GM13977 (cell line): ENCODE measurements around the gene DIPK1B.

Source experiments
- DNase-seq: peaks from one replicate; pipeline ENCODE4 v3.0.0; 2012; ENCODE audit warnings: low spot score
- in situ Hi-C: fragments of 300-500 bp; cut with MboI; formaldehyde crosslinking; loops from one replicate; pipeline ENCODE4 v1.12.0; 2022; ENCODE audit warnings: low sequenced_read_pairs, low pct_unique_long_range_greater_than_20kb, mixed read lengths, inconsistent platforms; ENCODE audit not compliant: unreplicated experiment
- TF ChIP-seq, protein P1 (sequence below): IDR thresholded peaks from 2 replicates; pipeline ENCODE4 v1.5.1; 2012; ENCODE audit warnings: mild to moderate bottlenecking, control low read depth; ENCODE audit not compliant: insufficient read depth; ENCODE audit errors: extremely low read depth, missing control alignments

The DIPK1B gene

DNA sequence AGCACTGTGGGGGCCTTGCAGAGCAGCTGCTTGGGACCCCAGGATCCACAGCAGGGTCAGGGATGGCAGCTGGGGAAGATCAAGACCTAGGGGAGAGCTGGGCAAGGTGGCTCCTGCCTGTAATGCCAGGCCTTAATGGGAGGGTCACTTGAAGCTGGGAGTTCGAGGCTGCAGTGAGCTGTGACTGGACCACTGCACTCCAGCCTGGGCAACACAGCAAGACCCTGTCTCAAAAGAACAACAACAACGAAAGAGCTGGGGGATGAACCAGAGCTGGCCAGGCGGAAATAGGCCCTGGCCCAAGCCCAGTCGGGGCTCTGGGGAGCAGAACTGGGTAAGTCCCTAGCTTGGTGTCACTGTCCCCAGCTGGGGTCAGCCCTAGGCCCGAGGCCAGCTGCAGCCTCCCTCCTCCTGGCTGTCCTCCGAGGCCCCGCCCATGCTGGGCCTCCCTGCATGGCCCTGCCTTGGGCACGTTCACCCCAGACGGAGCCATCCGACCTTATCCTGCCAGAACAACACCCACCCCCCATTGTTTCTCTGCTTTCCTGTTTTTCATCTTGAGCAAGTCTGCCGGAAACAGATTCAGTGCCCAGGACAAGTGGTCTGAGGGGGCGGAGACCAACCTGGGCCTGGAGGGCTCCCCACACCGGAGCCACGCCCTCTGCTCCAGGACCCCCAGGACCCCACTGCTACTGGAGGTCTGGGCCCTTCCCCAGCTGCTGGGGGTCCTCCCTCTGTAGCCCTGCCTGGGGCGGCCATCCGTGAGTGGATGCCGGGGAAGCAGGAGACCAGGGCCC lies 1.9 kb downstream of the DIPK1B start:
- in situ Hi-C loops, result no loop called here
- no peak for DNase-seq
- TF ChIP-seq, protein P1, sequence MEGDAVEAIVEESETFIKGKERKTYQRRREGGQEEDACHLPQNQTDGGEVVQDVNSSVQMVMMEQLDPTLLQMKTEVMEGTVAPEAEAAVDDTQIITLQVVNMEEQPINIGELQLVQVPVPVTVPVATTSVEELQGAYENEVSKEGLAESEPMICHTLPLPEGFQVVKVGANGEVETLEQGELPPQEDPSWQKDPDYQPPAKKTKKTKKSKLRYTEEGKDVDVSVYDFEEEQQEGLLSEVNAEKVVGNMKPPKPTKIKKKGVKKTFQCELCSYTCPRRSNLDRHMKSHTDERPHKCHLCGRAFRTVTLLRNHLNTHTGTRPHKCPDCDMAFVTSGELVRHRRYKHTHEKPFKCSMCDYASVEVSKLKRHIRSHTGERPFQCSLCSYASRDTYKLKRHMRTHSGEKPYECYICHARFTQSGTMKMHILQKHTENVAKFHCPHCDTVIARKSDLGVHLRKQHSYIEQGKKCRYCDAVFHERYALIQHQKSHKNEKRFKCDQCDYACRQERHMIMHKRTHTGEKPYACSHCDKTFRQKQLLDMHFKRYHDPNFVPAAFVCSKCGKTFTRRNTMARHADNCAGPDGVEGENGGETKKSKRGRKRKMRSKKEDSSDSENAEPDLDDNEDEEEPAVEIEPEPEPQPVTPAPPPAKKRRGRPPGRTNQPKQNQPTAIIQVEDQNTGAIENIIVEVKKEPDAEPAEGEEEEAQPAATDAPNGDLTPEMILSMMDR, result no peak

DNA sequence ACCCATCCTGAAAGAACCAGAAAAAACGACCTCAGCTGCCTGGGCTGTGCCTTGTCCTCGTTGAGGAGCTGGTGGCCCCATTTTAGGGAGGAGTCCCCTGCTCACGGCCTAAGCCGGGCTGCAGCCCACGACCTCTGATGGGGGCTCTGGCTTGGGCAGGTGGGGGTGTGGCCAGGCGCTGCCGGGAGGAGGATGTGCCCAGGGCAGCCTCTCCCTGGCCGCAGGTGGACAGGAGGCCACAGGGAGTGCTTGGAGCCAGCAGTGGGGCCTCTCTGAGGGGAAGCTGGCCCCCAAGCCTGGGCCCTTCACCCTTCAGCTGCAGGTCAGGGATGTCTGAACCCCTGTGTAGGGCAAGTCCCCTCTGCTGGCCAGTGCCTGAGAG lies 2.5 kb downstream of the DIPK1B start:
- no peak for DNase-seq
- TF ChIP-seq, protein P1, result no peak
- in situ Hi-C loops, result no loop called here

DNA sequence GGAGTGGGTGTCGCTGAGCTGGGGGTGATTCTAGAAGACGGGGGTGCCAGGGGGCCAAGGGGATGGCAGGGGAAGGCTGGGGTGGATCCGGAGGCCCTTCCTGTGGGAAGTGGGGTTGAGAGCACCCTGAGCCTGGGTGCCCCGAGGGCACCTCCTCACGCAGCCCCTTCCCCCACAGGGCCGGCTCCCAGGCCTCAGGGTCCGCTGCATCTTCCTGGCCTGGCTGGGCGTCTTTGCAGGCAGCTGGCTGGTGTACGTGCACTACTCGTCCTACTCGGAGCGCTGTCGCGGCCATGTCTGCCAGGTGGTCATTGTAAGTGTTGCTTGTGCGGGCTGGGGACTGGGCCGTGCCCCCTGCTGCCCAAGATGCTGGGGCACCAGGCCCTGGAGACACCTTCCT lies 5.0 kb downstream of the DIPK1B start:
- DNase-seq, result no peak
- in situ Hi-C loops, result no loop called here
- TF ChIP-seq, protein P1, result no peak

DNA sequence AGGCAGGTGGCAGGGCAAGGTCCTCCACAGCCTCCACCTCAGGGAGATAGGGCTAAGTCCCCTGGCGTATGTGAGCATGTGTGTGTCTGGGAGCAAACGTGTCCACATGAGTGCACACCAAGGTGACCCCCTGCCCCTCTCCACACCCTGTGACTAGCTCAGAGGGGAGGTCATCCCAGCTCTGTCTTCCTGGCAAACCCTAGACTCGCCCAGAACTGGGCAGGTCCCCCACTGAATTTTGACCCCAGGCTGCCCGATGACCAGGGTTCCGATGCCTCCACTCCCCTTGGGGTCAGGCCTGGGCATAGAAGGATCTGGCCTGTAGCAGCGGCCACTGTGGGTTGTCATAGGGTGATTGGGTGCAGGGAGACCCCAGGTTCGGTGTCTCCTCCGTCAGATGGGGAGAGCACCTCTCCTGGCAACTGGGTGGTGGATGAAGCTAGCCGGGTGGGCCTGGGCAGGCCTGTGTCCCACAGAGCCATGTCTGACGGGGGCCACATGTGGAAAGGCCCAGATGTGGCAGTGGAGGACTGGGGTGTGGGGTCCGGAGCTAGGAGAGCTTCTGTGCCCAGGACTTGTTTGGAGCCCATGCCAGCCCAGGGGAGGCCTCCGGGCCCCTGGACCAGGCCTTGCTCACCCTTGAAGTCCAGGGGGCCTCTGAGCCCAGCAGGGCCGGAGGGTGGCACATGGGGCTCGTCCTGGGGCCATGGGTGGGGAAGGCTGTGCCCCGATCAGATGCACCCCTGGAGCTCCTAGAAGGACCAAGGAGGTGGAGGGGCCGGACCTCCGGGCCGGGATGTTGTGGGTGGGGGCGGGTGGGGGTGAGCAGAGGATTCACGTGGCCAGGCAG lies 6.2 kb downstream of the DIPK1B start:
- TF ChIP-seq, protein P1, result no peak
- in situ Hi-C loops, result no loop called here
- DNase-seq, result no peak

DNA sequence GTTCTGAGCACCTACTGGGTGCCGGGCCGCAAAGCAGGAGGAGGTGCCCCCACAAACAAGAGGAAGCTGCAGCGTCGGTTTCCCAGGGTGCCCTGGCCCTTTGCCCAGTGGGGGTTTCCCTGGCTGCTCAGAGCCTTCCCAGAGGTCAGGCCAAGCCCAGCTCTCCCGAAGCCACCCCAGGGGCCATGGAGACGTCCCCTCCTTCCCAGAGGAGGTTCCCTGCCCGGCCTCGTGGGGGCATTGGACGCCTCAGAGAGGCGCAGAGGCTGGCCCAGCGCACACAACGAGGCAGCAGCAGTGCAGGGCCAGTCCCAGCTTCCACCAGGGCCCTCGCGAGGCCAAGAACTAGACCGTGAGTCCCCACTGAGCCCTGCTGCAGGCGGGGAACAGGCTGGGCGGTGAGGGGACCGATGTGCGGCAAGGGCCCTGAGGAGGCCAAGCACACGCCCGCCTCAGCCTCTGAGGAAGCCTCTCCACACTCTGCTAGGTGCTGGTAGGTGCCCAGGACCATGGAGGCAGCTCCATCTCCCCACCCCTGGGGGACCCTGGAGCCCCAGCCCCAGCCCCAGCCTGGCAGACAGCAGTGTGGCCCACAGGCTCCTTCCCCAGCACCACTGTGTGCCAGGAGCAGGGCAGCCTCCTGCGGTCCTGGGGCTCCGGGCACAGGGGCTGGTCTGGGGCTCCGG lies 7.0 kb downstream of the DIPK1B start:
- DNase-seq, result no peak
- in situ Hi-C loops, result no loop called here
- TF ChIP-seq, protein P1, result peak; percentile 0

DNA sequence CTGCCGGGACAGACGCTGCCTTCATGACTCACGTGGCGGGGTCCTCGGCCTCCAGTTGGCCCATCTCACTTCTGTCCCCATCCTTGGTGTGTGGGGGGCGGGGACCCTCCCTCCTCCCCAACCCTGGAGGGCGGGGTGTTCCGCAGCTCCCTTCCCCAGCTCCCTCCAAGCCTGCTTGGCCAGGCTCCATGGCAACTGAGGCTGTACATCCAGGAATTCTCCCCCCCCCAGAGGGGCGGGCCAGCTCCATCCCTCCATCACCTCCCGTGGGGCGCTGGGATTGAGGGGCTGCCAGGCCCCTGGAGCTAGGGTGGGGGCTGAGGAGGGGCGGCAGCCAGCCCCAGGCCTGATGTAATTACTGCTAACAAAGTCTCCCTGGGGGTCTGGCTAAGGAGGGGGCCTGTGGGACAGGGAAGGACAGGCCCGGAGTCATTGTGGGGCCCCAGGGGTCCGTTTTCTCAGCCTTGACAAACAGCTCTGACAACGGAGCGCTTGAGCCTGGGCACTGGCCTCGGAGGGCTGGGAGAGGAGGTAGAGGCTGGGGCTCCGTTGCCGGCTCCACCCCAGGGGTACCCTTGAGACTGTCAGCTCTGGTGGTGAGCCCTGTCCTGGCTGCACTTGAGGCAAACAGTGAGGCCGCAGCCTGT lies 8.0 kb downstream of the DIPK1B start:
- in situ Hi-C loops, result no loop called here
- DNase-seq, result no peak
- TF ChIP-seq, protein P1, result no peak
